HepG2 (cell line): ENCODE data around the gene CORO1A. TPM values are rescaled to one million over a fixed set of nuclear protein-coding genes. Genes with fewer than 3 reads are reported as not detected.

Experiments
- ARNT2 ChIP-seq: sonication (generic); formaldehyde crosslinking; IDR thresholded peaks from 2 replicates; pipeline ENCODE4 v1.8.0; 2022; ENCODE audit warnings: mild to moderate bottlenecking, low read depth, missing genetic modification reagents, moderate library complexity
- ATF2 ChIP-seq: sonication (generic); formaldehyde crosslinking; IDR thresholded peaks from 2 replicates; pipeline ENCODE4 v1.4.0; 2020; ENCODE audit warnings: missing genetic modification reagents
- ATF7 ChIP-seq, 2 experiments: fragments of 450-650 bp in 1 of 2; sonication (generic) in 1 of 2; formaldehyde crosslinking in 1 of 2; IDR thresholded peaks; 2 replicates each; pipeline versions ENCODE4 v1.4.0 to v1.6.1; 2016 to 2020; ENCODE audit warnings: antibody characterized with exemption in 1 of 2, mild to moderate bottlenecking in 1 of 2, missing genetic modification reagents in 1 of 2
- FOXM1 ChIP-seq: sonication (generic); formaldehyde crosslinking; IDR thresholded peaks from 2 replicates; pipeline ENCODE4 v1.5.0; 2020; ENCODE audit warnings: missing genetic modification reagents
- HDAC1 ChIP-seq: sonication (generic); formaldehyde crosslinking; IDR thresholded peaks from 2 replicates; pipeline ENCODE4 v1.5.1; 2020; ENCODE audit warnings: mild to moderate bottlenecking, missing genetic modification reagents
- HMGXB3 ChIP-seq: sonication (generic); formaldehyde crosslinking; IDR thresholded peaks from 2 replicates; pipeline ENCODE4 v1.4.0; 2020; ENCODE audit warnings: missing genetic modification reagents, borderline replicate concordance
- HNRNPLL ChIP-seq: fragments of 200-400 bp; formaldehyde crosslinking; IDR thresholded peaks from 2 replicates; pipeline ENCODE4 v1.6.1; 2017; ENCODE audit warnings: mild to moderate bottlenecking, low read depth, low read length; ENCODE audit not compliant: poor library complexity, severe bottlenecking
- MAFF ChIP-seq: IDR thresholded peaks from 2 replicates; pipeline ENCODE4 v1.6.1; 2011; ENCODE audit warnings: low read depth, low read length, improper control_type of control experiment
- NR2F6 ChIP-seq, 2 experiments: IDR thresholded peaks; 2 replicates each; pipeline ENCODE4 v1.6.1; 2016; ENCODE audit warnings: antibody characterized with exemption in 1 of 2, mild to moderate bottlenecking in 1 of 2
- PITX1 ChIP-seq: sonication (generic); formaldehyde crosslinking; IDR thresholded peaks from 2 replicates; pipeline ENCODE4 v1.5.1; 2020; ENCODE audit warnings: mild to moderate bottlenecking, missing genetic modification reagents
- RBFOX2 ChIP-seq: fragments of 200-400 bp; formaldehyde crosslinking; IDR thresholded peaks from 2 replicates; pipeline ENCODE4 v1.6.1; 2017; ENCODE audit warnings: low read depth, mild to moderate bottlenecking, low read length
- SNAPC5 ChIP-seq: sonication (generic); formaldehyde crosslinking; IDR thresholded peaks from 2 replicates; pipeline ENCODE4 v1.8.1; 2023; ENCODE audit warnings: mild to moderate bottlenecking, missing genetic modification reagents, borderline replicate concordance
- STAT5B ChIP-seq: sonication (generic); formaldehyde crosslinking; IDR thresholded peaks from 2 replicates; pipeline ENCODE4 v1.4.0; 2020; ENCODE audit warnings: missing genetic modification reagents
- YEATS2 ChIP-seq: sonication (generic); formaldehyde crosslinking; IDR thresholded peaks from 2 replicates; pipeline ENCODE4 v1.4.0; 2020; ENCODE audit warnings: missing genetic modification reagents, borderline replicate concordance
- ZBTB3 ChIP-seq: sonication (generic); formaldehyde crosslinking; IDR thresholded peaks from 2 replicates; pipeline ENCODE4 v1.4.0; 2020; ENCODE audit warnings: low read depth, mild to moderate bottlenecking, moderate library complexity, missing genetic modification reagents, borderline replicate concordance
- ZNF451 ChIP-seq: sonication (generic); formaldehyde crosslinking; IDR thresholded peaks from 2 replicates; pipeline ENCODE4 v1.5.0; 2020; ENCODE audit warnings: mild to moderate bottlenecking, missing genetic modification reagents
- ZXDC ChIP-seq: sonication (generic); formaldehyde crosslinking; IDR thresholded peaks from 2 replicates; pipeline ENCODE4 v1.5.0; 2020; ENCODE audit warnings: mild to moderate bottlenecking, missing genetic modification reagents
- polyA plus RNA-seq, 8 experiments: library from polyadenylated mRNA; depleted of rRNA in 3 of 8; stranded (reverse) in 7 of 8; unstranded in 1 of 8; fragments of >200 nt; fragmentation: Illumina TruSeq in 4 of 8; extraction: Trizol in 4 of 8; gene quantifications; 2 replicates each; pipeline versions ENCODE4 v1.2.1 to v1.2.3, GENCODE V29; 2011 to 2016; ENCODE audit warnings: low read depth in 4 of 8, missing spikeins in 1 of 8, mixed read lengths in 1 of 8; ENCODE audit not compliant: insufficient read depth in 1 of 8
- total RNA-seq, 5 experiments: library from RNA; depleted of rRNA; stranded (reverse); fragments of >200 nt; fragmentation: Illumina TruSeq; extraction: Trizol; gene quantifications; 2 replicates each; pipeline ENCODE4 v1.2.3, GENCODE V29; 2016; ENCODE audit warnings: low read depth in 1 of 5

Gene CORO1A
- total and polyA plus RNA-seq, 2 of the 13 experiments (the other 11 are each of a cell fraction or from before 2014, with no cell fraction given) = 6.5 to 12.9 TPM

GRCh38 chr16:30139583-30140481, 43.6 kb upstream of the CORO1A start (continued):
- TF ChIP-seq STAT5B (CRISPR knock-in tag) (no peak), ATF7 (IDR thresholded peaks at IDR 0.05) (peak; percentile 72; the same call in 1 of the 2 replicates), ATF7 (CRISPR knock-in tag; IDR thresholded peaks at IDR 0.05) (no peak; the same call in 1 of the 2 replicates), ZNF451 (CRISPR knock-in tag) (no peak), HNRNPLL (no peak), ARNT2 (peak; percentile 26), FOXM1 (CRISPR knock-in tag) (no peak), YEATS2 (CRISPR knock-in tag) (peak; percentile 64; the same call in 1 of the 2 replicates), ZXDC (0 out of 2 replicates have a peak, but pooled peaks have one; percentile 54), MAFF (peak; percentile 40; the same call in 1 of the 2 replicates), HMGXB3 (CRISPR knock-in tag) (peak; percentile 50; the same call in 1 of the 2 replicates), PITX1 (CRISPR knock-in tag) (peak; percentile 91), RBFOX2 (peak; percentile 59), HDAC1 (CRISPR knock-in tag) (peak; percentile 93), NR2F6 (IDR thresholded peaks at IDR 0.05) (peak; percentile 89), NR2F6 (CRISPR knock-in tag; IDR thresholded peaks at IDR 0.05) (peak; percentile 97), ZBTB3 (CRISPR knock-in tag) (peak; percentile 98), SNAPC5 (peak; percentile 19; the same call in 1 of the 2 replicates), ATF2 (CRISPR knock-in tag) (peak; percentile 93)
